Upper lobe of left lung (tissue), 4 donors: ENCODE measurements around the gene UIMC1.

Experiments
- CTCF ChIP-seq, 6 experiments: fragments of 450-650 bp in 4 of 6; fragments of 200-600 bp in 2 of 6; sonication (generic) in 2 of 6; IDR thresholded peaks; one replicate each; pipeline ENCODE4 v1.5.1; 2016 to 2019; ENCODE audit warnings: antibody characterized with exemption in 6 of 6
- EP300 ChIP-seq, 4 donors: sonication (generic); formaldehyde crosslinking; IDR thresholded peaks; one replicate each; pipeline ENCODE4 v1.5.1; 2017; ENCODE audit warnings: antibody characterized with exemption in 4 of 4, control low read depth in 2 of 4

DNA sequence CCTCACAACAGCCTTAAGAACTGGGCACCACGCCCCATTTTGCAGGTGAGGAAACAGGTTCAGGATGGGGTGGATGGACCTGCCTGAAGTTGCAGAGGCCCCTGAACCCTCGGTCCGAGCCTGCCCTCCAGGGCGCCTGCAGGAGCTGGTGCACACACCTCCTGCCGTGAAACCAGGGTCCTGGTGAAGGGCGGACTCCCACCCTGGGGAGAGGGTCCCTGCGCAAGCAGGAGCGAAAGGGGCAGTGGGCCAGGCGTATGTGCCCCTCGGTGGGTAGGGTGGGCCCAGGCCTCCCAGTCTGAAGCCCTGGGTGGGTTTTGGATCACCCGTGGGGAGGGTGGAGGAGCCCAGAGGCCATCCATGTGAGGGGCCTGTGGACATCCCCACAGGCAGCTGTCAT lies 145.3 kb downstream of the UIMC1 start:
- no peak for TF ChIP-seq CTCF (IDR thresholded peaks at IDR 0.05)
- no peak for TF ChIP-seq EP300 (IDR thresholded peaks at IDR 0.05)
